Activated CD4-positive, alpha-beta T cell treated with anti-CD3 and anti-CD28 coated beads, Interleukin-2, amount 50 U/mL, for 4 hours (primary cell): ENCODE measurements around the gene ITGAX.

Source experiments
- DNase-seq, 2 experiments: peaks; one replicate each; pipeline ENCODE4 v3.0.0-alpha.2; 2020

The ITGAX gene

DNA sequence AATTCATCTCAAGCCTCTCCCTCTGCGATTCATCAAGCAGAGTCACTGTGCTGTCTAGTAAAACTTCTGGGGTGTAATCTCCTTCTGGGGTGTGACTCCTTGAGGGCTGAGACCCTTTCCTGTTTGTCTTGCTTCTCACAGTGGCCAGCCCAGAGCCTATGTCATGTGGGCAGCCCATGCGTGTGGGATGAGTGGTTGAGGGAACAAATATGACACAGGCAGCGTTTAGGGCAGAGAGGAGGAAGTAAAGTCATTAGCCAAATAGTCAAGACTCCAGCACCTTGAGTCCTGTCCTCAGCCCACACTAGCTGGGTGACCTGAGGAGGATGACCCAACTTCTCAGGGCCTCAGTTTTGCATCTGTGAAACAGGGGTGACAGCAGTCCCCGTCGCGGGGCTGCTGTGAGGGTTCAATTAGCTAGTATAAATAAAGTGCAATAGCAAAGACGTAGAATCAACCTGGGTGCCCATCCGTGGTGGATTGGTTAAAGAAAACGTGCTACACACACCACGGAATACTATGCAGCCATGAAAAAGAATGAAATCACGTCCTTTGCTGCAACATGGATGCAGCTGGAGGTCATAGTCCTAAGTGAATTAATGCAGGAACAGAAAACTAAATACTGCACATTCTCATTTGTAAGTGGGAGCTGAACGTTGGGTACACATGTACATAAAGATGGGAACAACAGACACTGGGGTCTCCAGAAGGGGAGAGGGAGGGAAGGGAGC is 4.5 kb upstream of the ITGAX start:
- DNase-seq, result no peak

DNA sequence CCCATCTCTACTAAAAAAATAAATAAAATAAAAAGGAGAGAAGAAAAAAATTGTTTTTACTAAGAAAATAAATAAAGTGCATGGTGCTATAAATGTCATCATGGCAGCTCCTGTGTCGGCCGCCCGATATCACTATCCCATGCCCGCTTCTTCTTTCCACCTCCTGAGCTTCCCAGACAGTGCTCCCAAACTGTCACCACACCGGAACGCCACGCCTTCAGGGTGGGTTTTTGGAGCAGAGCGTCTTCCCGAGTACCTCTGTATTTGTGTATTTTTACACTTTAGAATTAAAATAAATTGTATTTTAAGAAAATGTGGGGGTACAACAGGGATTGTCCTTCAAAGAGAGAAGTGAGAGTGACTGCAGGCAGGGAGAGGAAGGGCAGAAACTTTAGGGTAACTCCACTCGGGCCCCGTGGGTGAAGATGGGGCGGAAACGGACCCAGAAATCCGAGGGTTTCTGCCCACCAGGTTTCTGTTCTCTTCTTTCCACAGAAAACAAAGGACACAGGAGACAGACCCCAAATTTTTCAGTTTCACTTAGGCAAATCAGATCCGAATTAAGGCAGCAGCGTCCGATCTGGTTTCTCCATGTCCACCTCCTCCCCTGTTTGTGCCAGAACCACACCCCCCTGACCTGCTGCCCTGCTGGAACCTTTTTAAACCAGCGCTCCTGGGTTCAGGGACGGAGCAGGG is 3.6 kb upstream of the ITGAX start:
- no peak for DNase-seq

DNA sequence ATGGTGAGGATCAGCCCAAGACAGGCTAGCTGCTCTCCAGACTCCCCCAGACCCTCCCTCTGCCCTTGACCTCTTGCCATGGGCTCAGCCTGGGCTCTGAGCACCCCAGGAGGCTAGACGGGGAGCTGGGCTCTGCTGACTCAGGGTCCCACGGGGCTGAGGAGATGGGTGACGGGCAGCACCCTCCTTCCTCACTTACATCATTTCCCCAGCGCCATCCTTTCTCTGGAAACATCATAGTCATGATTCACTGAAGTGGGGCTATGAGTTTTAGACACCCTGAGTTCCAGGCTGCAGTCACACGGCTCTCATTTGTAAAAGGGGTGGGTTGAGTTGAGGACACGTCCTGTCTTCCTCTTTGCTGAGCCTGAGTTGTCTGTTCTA is 3.0 kb upstream of the ITGAX start:
- DNase-seq, result no peak

DNA sequence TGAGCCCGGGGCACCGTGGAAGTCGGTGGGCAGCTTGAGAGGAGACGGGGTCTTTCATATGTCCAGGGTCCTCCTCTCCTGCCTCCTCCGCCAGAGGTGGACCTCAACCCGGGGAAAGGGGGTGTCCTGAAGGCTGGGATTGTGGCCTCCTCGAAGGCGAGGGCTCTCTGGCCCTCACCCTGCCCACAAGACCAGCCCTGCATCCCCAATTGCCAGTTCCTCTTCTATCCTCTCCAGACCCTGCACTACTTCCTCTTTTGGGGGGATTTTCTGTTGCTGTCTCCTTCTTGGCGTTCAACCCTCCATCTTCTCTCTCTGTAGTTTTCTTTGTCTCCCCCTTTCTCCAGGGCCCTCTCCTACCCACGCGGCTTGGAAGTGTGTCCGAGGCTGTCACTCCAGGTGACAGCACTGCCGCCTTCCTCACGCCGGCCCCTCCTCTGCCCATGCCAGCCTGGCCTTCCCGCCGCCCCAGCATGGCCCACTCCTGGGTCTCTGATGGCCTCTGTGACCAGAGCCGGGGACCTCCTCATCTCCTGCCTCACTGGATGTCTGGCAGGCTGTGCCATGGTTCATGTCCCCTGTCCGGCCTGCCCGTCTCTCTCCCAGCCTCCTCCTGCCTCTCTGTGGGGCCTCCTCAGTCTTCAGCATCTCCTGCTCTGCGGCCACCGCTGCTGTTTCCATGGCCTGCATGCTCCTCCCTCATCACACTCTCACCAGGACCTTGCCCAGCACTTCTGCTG is 2.4 kb upstream of the ITGAX start:
- no peak for DNase-seq

DNA sequence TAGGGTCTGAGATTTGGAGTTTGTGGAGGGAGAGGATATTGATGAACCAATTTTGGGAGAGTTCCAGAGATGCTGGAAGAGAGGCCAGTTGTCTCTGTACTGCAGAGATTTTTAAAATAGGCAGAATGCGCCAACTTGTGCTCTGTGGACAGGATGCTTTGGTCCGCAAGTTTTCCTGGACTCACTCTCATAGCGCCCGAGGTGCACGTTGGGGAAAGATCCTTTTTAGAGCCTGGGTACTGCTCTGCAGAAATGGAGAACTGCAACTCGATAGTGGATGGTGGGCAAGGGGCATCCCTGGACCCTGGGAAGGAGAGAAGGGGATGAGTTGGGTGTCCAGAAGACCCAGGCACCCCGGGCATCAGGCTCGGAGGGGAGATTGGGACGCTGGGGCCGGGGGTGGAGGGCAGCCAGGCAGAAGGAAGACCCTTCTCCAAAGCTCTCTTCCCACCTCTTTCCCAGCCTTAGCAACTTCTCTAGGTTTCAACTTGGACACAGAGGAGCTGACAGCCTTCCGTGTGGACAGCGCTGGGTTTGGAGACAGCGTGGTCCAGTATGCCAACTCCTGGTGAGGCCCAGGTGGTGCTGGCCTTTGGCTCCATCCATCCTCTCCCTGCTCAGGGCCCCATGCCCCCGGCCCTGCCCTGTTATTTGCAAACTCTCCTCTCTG is 590 bp downstream of the ITGAX start:
- no peak for DNase-seq

DNA sequence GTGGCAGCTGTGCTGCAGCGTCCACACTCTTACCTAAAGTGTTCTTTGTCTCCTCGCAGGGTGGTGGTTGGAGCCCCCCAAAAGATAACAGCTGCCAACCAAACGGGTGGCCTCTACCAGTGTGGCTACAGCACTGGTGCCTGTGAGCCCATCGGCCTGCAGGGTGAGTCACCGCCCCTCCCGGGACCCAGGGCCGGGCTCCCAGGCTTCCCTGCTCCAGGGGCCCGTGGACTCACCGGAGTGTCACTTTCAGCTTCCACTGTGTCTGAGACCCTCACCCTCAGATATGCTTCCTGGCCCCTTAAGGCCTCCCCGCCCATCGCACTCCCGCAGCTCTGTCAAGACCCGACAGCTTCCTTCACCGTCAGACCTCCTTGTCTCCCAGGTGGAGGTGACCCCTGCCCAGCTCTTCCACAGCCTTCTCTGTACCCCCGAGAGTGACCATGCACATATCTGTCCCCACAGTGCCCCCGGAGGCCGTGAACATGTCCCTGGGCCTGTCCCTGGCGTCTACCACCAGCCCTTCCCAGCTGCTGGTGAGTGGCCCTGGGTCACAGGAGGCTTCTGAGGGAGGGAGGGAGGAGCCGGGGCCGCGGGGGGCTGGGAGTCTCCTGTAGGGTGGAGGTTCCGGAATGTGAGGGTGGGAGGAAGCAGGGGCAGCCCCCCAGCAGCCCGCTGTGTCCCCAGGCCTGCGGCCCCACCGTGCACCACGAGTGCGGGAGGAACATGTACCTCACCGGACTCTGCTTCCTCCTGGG is 1.8 kb downstream of the ITGAX start:
- DNase-seq, result no peak

DNA sequence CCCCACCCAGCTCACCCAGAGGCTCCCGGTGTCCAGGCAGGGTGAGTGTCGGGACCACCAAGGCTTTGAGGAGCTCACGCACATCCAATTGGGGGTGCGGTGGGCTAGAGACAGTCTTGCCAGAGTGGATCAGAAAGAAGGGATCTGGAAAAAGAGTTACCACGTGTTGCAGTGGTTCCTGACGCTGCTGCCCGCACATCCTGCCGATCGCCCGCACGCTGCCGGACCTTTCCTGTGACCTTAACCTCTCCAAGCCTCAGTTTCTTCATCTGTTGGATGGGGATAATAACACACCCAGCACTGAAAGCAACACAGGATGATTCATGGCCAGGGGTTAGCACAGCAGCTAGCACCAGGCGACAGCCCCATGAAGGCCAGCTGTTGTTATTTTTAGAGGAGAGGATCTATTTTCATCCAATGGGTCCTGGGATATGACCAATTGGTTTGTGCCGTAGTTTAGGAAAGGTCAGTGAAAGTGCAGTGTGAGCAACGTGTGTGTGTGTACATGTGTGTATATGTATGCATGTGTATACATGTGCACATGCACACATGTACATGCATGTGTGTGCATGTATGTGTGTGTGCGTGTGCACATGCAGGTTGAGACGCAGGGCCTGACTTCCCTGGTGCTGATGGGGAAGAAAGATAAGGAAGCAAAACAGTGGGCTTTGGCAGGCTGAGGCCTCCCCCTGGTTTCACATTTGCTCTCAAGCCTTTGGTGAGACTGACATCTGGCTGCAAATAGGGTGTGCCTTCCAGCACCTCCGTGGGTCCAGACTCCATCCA is 2.5 kb downstream of the ITGAX start:
- no peak for DNase-seq

DNA sequence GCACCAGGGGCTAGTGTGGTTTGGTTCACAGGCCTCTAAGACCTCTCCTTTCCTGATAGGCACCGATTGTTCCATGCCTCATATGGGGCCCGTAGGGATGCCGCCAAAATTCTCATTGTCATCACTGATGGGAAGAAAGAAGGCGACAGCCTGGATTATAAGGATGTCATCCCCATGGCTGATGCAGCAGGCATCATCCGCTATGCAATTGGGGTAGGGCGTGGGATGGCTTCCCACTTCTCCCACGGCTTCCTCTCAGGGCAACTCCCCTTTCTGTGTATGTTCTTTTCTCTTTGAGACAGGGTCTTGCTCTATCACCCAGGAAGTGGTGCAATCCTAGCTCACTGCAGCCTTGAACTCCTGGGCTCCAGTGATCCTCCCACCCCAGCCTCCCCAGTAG is 5.3 kb downstream of the ITGAX start:
- DNase-seq, result no peak

DNA sequence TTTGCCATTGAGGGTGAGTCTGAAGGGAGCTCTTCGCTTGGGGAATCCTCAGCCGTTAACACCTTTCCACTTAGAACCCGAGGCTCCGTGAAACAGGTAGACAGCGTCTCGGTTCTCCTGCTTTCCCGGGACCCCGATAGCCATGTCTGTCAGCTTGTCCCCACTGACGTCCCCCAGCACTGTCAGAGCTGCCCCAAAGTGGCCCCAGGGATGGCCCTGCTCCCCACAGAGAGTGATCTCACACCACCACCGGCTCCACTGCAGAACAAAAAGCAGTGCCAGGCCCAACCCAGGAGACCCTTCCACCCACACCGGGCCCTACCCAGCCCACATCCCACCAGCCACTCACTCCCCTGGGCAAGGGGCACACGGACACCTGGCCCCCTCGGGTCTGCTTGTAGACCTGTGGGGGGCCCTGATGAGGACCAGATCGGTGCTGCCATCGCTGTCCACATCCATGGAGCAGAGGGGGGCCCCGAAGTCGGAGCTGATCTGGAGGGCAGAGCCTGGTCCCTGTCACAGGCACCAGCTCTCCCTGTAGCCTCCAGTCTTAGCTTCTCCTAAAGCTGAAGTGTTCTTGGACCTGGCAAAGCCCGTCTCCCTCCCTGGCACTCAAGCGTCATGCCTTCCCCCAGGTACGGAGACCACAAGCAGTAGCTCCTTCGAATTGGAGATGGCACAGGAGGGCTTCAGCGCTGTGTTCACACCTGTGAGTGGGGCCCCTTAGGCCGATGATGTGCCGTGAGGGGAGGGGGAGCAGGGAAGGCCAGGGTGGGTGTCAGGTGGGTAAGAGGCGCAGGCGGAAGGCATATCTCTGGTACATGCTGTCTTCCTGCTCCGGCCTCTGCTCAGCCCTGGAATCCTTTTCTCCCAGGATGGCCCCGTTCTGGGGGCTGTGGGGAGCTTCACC is 6.5 kb downstream of the ITGAX start:
- no peak for DNase-seq

DNA sequence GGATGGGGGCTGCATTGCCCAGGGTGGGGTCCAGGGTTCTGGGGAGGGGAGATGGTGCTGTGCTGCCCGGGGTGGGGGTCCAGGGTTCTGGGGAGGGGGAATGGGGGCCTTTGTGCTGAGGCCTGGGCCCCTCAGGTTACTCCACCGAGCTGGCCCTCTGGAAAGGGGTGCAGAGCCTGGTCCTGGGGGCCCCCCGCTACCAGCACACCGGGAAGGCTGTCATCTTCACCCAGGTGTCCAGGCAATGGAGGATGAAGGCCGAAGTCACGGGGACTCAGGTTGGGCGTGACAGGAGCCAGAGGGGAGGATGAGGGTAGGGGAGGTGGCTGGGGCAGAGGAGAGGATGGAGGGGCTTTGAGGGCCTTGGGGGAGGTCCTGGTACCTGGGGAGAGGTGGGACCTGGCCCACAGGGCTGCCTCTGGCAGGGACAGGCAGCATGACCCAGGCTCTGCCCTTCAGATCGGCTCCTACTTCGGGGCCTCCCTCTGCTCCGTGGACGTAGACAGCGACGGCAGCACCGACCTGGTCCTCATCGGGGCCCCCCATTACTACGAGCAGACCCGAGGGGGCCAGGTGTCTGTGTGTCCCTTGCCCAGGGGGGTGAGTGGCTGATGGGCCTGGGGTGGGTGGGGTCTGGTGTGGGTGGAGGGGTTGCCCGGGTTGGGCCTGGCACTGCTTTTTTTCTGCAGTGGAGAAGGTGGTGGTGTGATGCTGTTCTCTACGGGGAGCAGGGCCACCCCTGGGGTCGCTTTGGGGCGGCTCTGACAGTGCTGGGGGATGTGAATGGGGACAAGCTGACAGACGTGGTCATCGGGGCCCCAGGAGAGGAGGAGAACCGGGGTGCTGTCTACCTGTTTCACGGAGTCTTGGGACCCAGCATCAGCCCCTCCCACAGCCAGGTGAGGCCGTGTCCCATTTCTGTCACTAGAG is 7.8 kb downstream of the ITGAX start:
- no peak for DNase-seq

DNA sequence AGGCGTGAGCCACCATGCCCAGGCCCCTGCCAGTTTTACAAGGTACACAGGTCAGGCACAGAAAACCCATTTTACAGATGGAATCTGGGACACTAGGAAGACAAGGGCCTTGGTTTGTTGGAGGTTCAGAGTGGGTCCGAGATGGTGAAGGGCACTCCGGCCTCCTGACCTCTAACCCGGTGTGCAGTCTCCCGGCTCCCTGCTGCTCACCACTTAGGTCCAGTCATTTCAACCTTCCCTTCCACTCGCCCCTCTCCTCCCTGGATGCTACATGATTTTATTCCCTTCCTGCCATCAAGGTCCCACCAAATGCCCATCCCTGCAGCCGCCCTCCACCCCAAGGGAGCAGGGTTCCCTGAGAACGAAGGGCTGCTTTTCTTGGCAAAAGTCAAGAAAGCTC is 8.7 kb downstream of the ITGAX start:
- DNase-seq, result no peak

DNA sequence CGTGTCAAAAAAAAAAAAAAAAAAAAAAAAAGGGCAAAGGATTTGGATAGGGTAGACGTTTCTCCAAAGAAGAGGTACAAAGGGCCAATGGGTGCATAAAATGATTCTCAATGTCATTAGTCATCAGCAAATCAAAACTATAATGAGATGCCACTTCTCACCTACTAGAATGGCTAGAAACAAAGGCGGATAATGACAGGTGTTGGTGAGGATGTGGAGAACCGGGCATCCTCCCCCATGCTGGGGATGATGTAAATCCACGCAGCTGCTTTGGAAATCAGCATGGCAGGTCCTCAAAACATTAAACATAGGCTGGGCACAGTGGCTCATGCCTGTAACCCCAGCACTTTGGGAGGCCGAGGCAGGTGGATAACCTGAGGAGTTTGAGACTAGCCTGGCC is 9.4 kb downstream of the ITGAX start:
- DNase-seq, result no peak

DNA sequence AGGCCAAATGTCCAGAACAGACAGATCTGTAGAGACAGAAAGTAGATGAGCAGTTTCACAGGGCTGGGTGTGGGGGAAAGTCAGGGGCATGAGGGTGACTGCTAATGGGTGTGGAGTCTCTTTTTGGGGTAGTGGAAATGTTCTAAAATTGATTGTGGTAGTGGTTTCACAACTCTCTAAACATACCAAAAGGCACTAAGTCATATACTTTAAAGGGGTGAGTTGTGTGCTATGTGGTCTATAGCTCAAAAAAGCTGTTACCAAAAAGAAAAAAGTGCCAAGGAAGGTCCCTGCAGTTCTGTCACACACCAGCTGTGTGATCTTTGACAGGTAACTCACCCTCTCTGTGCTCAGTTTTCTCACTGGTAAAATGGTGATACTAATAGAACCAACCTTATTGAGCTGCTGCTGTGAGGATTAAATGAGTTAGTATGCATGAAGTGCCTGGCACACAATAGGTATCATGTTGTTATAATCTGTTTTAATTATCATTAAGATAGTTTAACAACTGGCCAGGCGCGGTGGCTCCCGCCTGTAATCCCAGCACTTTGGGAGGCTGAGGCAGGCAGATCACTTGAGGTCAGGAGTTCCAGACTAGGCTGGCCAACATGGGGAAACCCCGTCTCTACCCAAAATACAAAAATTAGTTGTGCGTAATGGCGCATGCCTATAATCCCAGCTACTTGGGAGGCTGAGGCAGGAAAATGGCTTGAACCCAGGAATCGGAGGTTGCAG is 10.3 kb downstream of the ITGAX start:
- DNase-seq, result no peak

DNA sequence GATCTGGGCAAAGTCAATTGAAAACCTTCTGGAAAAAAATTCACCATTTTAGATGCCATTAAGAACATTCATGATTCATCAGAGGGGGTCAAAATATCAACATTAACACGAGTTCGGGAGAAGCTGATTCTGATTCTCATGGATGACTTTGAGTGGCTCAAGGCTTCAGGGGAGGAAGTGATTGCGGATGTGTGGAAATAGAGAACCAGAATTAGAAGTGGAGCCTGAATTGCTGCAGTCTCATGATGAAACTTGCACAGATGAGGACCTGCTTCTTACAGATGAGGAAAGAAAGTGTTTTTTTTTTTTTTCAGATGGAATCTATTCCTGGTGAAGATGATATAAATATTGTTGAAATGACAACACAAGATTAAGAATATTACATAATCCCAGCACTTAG is 12.9 kb downstream of the ITGAX start:
- no peak for DNase-seq

DNA sequence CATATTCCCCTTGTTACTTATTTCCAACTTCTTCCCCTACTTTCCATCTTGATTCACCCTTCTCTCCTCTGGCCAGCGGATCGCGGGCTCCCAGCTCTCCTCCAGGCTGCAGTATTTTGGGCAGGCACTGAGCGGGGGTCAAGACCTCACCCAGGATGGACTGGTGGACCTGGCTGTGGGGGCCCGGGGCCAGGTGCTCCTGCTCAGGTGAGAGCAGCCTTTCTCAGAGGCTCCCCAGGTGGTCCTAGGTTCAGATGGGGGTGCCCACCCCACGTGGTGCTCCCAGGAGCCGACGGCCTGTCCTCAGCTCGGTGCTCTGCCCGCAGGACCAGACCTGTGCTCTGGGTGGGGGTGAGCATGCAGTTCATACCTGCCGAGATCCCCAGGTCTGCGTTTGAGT is 16.0 kb downstream of the ITGAX start:
- DNase-seq, result no peak

DNA sequence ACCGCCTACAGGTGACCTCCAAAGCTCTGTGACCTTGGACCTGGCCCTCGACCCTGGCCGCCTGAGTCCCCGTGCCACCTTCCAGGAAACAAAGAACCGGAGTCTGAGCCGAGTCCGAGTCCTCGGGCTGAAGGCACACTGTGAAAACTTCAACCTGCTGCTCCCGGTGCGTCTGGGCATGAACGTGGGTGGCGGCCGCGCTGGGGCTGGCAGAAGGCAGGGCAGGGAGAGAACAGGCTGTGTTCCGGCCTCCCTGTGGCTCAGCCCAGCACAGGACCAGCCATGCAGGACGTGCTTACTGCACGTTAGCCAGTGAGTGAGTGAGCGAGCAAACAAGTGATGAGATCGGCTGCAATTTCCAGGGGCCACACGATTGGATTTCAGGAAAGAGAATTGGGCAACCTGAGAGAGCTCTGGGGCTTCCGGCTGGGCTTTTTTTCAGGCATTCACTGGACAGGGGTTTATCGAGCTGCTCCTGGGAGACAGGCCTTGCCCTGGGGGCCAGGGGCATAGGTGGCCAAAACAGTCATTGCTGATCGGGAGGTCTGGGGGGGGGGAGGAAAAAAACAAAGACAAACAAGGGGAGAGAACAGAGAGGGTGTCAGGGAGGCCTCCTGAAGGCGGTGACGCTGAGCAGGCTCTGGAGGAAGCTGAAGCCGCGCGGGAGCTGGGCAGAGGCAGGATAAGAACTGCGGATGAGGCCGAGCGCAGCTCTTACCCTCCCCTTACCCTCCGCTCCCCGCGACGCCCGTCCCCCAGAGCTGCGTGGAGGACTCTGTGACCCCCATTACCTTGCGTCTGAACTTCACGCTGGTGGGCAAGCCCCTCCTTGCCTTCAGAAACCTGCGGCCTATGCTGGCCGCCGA is 16.9 kb downstream of the ITGAX start:
- no peak for DNase-seq

DNA sequence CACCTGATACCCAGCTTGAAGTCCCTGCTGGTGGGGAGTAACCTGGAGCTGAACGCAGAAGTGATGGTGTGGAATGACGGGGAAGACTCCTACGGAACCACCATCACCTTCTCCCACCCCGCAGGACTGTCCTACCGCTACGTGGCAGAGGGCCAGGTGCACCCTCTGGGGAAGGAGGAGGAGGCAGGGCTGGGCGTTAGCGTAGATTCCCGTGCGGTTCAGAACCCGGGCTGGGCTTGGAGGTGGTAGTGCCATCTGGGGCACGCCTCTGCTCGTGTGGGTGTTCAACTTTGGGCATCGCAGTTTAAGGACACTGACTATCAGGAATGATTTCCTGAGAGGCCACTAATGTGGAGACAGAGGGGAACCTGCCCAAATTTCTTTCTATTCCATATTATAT is 18.3 kb downstream of the ITGAX start:
- no peak for DNase-seq

DNA sequence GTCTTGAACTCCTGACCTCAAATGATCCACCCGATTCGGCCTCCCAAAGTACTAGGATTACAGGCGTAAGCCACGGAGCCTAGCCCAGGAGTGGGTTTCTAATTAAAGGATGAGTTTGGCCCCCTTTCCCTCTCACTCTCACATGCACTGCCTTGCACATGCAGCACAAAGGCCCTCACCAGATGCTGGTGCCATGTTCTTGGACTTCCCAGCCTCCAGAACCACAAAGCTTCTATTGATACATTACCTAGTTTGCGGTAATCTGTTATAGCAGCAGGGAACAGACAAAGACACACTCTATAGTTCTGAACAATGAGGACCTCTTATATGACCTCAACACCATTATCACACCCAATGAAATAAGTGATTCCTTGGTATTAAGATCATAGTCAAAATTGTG is 20.3 kb downstream of the ITGAX start:
- DNase-seq, result no peak
